Mesothelial cell of epicardium (in vitro differentiated cells): ENCODE data around the gene CGREF1. TPM values are rescaled to one million over a fixed set of nuclear protein-coding genes. Genes with fewer than 3 reads are reported as not detected.
"Not testable (repeated sequence)": the region's sequence is repeated elsewhere in the genome, so short reads cannot be mapped to it uniquely, and the experiment has no call there.

Source experiments
- DNase-seq, 2 experiments: peaks; one replicate each; pipeline ENCODE4 v3.0.0; 2021; ENCODE audit warnings: low spot score in 2 of 2; ENCODE audit not compliant: unreplicated experiment in 2 of 2
- H3K27ac Mint-ChIP-seq: 2 replicates; pipeline ENCODE4 v1.8.0; 2021; ENCODE audit warnings: mixed read lengths
- H3K27me3 Mint-ChIP-seq: 2 replicates; pipeline ENCODE4 v1.8.0; 2021; ENCODE audit warnings: low read depth, mixed read lengths
- H3K36me3 Mint-ChIP-seq: 2 replicates; pipeline ENCODE4 v1.8.0; 2021; ENCODE audit warnings: mixed read lengths
- H3K4me1 Mint-ChIP-seq: 2 replicates; pipeline ENCODE4 v1.8.0; 2021; ENCODE audit warnings: mixed read lengths
- H3K4me3 Mint-ChIP-seq: 2 replicates; pipeline ENCODE4 v1.8.0; 2021; ENCODE audit warnings: mild to moderate bottlenecking, moderate library complexity, mixed read lengths
- H3K9me3 Mint-ChIP-seq: 2 replicates; pipeline ENCODE4 v1.8.0; 2021; ENCODE audit warnings: mixed read lengths
- CTCF ChIP-seq: fragments of 200-600 bp; sonication (generic); IDR thresholded peaks from one replicate; pipeline ENCODE4 v1.5.0; 2021; ENCODE audit warnings: antibody characterized with exemption; ENCODE audit not compliant: unreplicated experiment
- total RNA-seq: library from RNA; stranded (reverse); gene quantifications from 3 replicates; pipeline ENCODE4 v1.2.1, GENCODE V29; 2021

The CGREF1 gene
- total RNA-seq, 1 donor from 2014 or later, result 1.5 TPM

GRCh38 chr2:27115519-27115918 lies 3.4 kb downstream of the CGREF1 start:
- H3K4me3 Mint-ChIP-seq, result no peak overlapping the region
- DNase-seq, result no peak
- H3K9me3 Mint-ChIP-seq, result no peaks in the 10 kb centered on the region
- no peak overlapping the region for H3K27ac Mint-ChIP-seq
- H3K27me3 Mint-ChIP-seq, result peaks cover 69% of the 10 kb centered on the region
- H3K36me3 Mint-ChIP-seq, result no peaks in the 10 kb centered on the region
- H3K4me1 Mint-ChIP-seq, result peaks cover 3% of the 10 kb centered on the region
- TF ChIP-seq CTCF, result no peak

GRCh38 chr2:27111392-27112078 lies 7.4 kb downstream of the CGREF1 start:
- H3K36me3 Mint-ChIP-seq, H3K9me3 Mint-ChIP-seq, H3K4me3 Mint-ChIP-seq, H3K4me1 Mint-ChIP-seq, H3K27ac Mint-ChIP-seq, DNase-seq: not testable (repeated sequence)
- peaks cover 39% of the 10 kb centered on the region for H3K27me3 Mint-ChIP-seq

DNA sequence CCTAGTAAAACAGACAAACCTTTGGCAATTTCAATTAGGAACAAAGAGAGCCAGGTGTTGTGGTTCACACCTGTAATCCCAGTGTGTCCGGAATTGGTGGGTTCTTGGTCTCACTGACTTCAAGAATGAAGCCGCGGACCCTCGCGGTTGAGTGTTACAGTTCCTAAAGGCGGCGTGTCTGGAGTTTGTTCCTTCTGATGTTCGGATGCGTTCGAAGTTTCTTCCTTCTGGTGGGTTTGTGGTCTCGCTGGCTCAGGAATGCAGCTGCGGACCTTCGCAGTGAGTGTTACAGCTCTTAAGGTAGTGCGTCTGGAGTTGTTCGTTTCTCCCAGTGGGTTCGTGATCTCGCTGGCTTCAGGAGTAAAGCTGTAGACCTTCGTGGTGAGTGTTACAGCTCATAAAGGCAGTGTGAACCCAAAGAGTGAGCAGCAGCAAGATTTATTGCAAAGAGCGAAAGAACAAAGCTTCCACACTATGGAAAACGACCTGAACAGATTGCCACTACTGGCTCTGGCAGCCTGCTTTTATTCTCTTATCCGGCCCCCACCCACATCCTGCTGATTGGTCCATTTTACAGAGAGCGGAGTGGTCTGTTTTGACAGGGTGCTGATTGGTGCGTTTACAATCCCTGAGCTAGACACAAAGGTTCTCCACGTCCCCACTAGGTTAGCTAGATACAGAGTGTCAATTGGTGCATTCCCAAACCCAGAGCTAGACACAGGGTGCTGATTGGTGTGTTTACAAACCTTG lies 8.2 kb downstream of the CGREF1 start:
- H3K27ac Mint-ChIP-seq, H3K4me3 Mint-ChIP-seq, H3K4me1 Mint-ChIP-seq, H3K36me3 Mint-ChIP-seq, DNase-seq, H3K9me3 Mint-ChIP-seq: not testable (repeated sequence)
- H3K27me3 Mint-ChIP-seq, result peaks cover 35% of the 10 kb centered on the region

GRCh38 chr2:27109083-27109482 lies 9.8 kb downstream of the CGREF1 start:
- no peak for TF ChIP-seq CTCF
- Mint-ChIP-seq H3K4me1 (no peaks in the 10 kb centered on the region), H3K9me3 (no peaks in the 10 kb centered on the region), H3K27ac (no peak overlapping the region), H3K4me3 (no peak overlapping the region), H3K27me3 (peaks cover 25% of the 10 kb centered on the region), H3K36me3 (no peaks in the 10 kb centered on the region)
- no peak for DNase-seq

- Mint-ChIP-seq H3K4me1 (no peaks in the 10 kb centered on the region), H3K27me3 (peaks cover 21% of the 10 kb centered on the region), H3K4me3 (no peak overlapping the region), H3K9me3 (no peaks in the 10 kb centered on the region), H3K36me3 (no peaks in the 10 kb centered on the region), H3K27ac (no peak overlapping the region)
- DNase-seq, result no peak
- no peak for TF ChIP-seq CTCF
These were observed 10.7 kb downstream of the CGREF1 start for GRCh38 chr2:27108221-27108620.

DNA sequence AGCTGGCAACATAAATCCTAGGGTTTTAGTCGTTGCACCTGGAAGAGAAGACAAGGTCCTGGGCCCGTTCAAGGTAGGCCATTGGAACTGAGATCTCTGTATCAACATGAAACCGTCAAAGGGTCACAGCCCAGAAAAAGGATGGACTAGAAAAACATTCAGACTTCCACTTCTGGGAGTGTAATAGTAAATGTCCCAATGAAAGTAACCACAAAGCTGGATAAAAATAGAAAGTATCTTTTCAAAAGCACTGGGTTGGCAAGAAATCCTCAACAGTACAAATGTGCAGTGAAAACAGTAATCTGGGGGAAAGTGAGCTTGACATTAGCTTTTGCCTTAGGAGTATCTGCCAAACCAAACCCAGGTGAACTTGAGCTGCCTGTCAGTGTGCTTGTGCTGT lies 12.9 kb downstream of the CGREF1 start:
- Mint-ChIP-seq H3K36me3 (no peaks in the 10 kb centered on the region), H3K27me3 (peaks cover 17% of the 10 kb centered on the region), H3K27ac (no peak overlapping the region), H3K4me1 (no peaks in the 10 kb centered on the region), H3K9me3 (no peaks in the 10 kb centered on the region), H3K4me3 (no peak overlapping the region)
- no peak for DNase-seq
- no peak for TF ChIP-seq CTCF
